ENCODE measurements around the gene SERBP1.
"Not testable (repeated sequence)": the region's sequence is repeated elsewhere in the genome, so short reads cannot be mapped to it uniquely, and the experiment has no call there.

SERBP1 gene

DNA sequence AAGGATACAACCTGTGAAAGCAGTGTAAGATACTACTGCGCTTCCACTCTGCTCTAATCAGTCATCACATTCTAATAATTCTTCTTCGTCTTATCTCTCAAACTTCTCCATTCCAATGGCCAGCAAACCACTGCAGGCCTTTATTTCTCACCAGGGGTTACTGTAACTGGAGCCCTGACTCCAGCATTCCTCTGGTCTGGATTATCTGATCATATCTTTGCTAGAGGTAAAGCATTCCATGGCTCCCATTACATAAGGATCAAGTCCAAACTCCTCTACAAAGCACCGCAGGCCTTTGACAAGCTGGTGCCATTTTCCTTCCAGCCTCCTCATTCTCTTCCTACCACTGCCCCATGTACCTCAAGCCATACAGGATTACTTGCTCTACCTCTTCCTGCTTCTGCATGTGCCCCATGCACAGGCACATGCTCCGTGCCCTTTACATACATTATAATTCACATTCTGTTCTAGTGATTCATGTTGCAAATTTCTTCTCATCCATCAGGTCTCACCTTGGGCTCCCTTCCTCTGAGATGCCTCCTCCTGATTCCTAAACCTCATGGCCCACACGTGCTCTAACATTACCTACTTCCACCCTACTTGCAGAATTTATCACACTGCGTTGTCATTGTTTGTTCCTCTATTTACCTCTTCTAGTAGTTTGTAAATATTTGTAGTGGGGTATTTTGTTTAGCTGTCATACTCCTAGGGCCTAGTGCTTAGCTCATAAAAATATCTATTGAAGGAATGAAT lies 9.3 kb upstream of the SERBP1 start:
- no peak for DNase-seq

- no peak for DNase-seq
Measured at GRCh38 chr1:67437961-67438360, 7.8 kb upstream of the SERBP1 start.

DNA sequence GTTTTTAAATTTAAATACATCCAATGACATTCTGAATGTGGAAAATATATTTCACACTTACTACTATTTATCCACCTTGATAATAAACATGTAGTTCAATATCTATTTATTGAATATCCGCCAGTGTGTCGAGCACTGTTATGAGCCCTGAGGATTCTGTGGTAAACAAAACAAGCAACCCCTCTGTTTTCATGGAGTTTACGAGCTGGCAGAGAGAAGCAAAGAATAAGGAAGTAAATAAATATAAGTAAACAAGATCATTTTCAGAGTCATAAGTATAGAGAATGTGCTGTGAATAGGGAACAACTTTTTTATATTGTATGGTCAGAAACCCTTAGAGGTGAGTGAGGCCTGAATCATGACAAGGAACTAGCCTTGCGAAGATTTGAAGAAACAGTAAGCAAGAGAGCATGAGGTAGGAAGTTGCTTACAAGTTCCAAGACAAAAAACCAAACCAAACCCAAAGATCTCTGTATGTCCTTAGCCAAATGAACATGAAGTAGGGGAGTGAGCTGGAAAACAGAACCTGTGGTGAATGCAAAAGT lies 6.4 kb upstream of the SERBP1 start:
- no peak for DNase-seq

GRCh38 chr1:67434491-67434890 lies 4.3 kb upstream of the SERBP1 start:
- no peak for DNase-seq

GRCh38 chr1:67433837-67434236 lies 3.6 kb upstream of the SERBP1 start:
- no peak for DNase-seq

DNA sequence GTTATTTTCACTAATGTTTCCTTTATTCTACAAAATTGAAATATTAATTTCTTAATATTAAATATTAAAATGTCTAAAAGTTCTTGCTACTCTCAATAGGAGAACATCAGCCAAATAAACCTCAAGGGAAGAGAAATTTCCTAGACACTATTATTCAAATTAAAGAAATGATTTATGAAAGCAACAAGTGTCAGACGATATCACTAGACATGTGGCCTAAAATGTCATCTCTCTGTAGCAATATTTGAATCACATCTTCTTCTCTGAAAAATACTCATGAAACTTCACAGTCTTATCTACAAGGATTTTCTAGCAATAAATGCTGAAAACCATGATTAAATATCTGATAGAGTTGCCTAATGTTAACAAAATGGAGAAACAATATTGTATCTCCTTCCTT lies 2.5 kb upstream of the SERBP1 start:
- DNase-seq: no peak

DNA sequence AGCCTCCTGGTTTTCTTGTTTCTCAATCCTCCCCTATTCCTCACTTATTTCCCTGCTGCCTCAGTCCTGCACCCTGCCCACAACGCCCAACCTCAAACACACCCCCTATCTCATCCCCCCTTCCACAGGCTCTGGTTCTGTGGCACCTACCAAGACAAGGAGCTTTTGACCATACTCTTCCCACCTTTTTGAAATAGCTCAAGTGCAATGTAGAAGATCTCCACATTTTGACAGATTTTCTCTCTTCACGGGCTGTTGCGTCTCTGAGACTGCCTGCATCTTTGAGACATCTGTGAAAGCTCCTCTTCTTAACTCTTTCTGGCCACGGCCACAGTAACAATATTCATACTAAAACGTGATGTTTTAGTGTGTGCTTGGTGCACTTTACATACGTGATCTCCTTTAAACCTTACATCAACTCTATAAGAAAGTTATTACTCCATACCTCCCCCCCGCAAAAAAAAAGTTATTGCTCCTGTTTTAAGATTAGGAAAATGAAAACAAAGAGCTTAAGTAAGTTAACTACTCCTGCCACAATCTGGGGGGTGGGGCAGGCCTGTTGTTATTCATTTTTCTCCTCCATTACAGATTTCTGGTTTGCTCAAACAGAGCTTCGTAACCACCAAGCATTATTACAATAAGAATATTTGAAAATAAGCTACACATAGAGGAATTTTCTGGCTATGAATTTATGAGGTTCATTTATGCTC lies 1.8 kb upstream of the SERBP1 start:
- DNase-seq: no peak

DNA sequence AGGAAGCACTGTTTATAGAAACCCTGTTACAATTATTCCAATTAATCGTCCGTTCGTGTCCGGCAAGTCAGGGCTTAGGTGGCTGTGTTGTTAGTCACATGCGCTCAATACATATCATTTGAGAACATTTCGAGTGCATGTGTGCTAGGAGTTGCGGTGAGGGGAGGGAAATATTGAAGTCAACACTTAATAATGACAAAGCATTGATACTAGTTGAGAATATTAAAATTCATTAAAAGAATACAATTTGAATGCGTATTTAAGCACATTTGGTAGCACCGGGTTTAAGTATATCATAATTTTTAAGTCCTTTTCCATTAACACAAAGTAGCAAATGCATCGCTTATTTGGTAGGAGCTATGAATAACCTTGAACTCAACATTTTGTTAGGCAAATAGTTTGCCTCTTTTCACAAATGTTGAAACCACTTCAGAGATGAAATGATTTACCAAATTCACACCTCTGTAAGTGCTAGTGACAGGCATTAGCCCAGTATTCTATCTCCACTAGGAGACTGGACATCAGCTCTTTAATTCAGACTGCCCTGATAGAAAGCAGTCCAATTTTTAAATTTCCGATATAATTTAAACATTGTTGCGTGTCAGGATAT lies 1.1 kb upstream of the SERBP1 start:
- no peak for DNase-seq

GRCh38 chr1:67429528-67430357 lies 459 bp downstream of the SERBP1 start:
- no peak for DNase-seq

- no peak for DNase-seq
Measured at GRCh38 chr1:67429011-67429527, 1.1 kb downstream of the SERBP1 start.

GRCh38 chr1:67427947-67428346 lies 2.3 kb downstream of the SERBP1 start:
- no peak for DNase-seq

GRCh38 chr1:67427465-67427864 lies 2.7 kb downstream of the SERBP1 start:
- DNase-seq: no peak

- DNase-seq: no peak
Measured at GRCh38 chr1:67420835-67421492, 9.2 kb downstream of the SERBP1 start.

GRCh38 chr1:67418839-67419586 lies 11.2 kb downstream of the SERBP1 start:
- no peak for DNase-seq

DNA sequence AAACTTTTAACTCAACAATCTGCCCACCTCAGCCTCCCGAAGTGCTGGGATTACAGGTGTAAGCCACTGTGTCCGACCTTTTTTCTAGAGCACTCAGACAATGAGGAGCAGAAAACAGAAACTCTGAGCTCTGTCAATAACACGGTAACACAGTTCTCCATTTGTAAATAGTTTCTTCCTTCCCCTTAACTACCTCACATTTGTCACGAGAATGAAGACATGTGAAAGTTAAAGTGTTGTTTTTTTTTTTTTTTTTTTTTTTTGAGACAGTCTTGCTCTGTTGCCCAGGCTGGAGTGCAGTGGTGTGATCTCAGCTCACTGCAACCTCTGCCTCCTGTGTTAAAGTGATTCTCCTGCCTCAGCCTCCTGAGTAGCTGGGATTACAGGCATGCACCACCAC lies 12.5 kb downstream of the SERBP1 start:
- DNase-seq: not testable (repeated sequence)

GRCh38 chr1:67415041-67415440 lies 15.2 kb downstream of the SERBP1 start:
- no peak for DNase-seq

GRCh38 chr1:67414574-67414973 lies 15.6 kb downstream of the SERBP1 start:
- DNase-seq: no peak

GRCh38 chr1:67413101-67413500 lies 17.1 kb downstream of the SERBP1 start:
- DNase-seq: not testable (repeated sequence)

DNA sequence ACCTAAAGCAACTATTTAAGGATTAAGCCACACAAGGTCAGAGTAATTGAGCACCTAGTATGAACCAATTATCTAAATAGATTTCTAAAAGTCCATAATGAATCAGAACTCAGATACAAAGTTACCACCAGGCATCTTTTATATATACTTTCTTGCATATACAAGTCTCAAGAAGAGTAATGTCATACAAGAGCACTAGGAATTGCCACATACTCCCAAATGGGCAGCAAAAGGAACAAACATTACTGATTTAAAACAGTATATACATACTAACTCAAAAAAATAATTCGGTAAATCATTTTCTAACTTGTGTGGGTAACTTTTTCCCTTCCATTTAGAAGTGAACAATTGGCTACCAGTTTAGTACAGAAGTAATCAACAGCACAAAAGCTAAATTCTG lies 22.1 kb downstream of the SERBP1 start:
- DNase-seq: no peak

GRCh38 chr1:67407498-67407897 lies 22.7 kb downstream of the SERBP1 start:
- no peak for DNase-seq

DNA sequence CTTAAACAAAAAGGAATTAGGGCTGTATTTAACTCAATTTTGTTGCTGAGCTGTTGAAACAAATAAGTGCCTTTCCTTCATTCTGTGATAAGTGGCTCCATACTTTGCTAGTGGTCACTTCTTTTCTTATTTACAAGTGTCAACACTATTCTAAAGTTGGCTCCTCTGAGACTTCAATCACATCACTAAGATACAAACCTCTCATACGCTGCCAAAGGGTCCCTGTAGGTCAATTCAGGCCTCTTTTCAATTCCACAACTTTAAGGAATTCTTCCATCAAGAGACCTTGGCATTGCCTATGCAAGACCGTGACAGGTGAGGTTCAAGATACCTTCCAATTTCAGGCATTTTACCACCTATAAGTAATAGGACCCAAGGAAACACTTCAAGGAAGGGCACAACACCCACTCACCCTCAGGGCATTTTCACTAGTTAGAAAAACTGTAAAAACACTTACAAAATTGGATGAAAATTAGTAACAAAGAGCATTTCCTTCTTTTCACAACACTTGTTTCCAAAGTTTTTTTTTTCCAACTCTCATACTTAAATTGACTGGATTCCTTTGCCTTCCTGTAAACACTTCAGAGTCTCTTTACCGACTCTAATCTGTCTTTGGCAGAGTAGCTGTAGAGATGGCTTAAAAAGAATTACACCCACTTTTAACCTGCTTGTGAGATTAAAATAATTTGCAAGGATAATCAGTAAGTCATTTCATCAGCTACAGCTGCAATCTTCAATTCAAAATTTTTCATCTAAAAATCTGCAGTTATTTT lies 24.5 kb downstream of the SERBP1 start:
- no peak for DNase-seq
